Right atrium auricular region (tissue), 2 donors: Measurements from ENCODE around the gene AQP6. TPM values are rescaled to one million over a fixed set of nuclear protein-coding genes. Genes with fewer than 3 reads are reported as not detected.

Experiments used
- DNase-seq: peaks from one replicate; pipeline ENCODE4 v3.0.0-alpha.2; 2019; ENCODE audit warnings: low spot score
- H3K27ac ChIP-seq, 2 donors: fragments of 200-600 bp; sonication (generic); 1 replicate in 1 of 2; 2 replicates in 1 of 2; pipeline ENCODE4 v1.5.1; 2016 to 2019
- H3K27me3 ChIP-seq, 2 donors: fragments of 200-600 bp; sonication (generic); one replicate each; pipeline versions ENCODE4 v1.5.1 to v1.6.0; 2017 to 2019
- H3K36me3 ChIP-seq: fragments of 200-600 bp; sonication (generic); one replicate; pipeline ENCODE4 v1.5.1; 2016
- H3K4me1 ChIP-seq, 2 donors: fragments of 200-600 bp; sonication (generic); one replicate each; pipeline versions ENCODE4 v1.5.1 to v1.6.0; 2017 to 2019
- H3K4me3 ChIP-seq, 2 donors: fragments of 200-600 bp; sonication (generic); 1 replicate in 1 of 2; 2 replicates in 1 of 2; pipeline ENCODE4 v1.5.1; 2017 to 2019; ENCODE audit warnings: mild to moderate bottlenecking in 1 of 2, moderate library complexity in 1 of 2
- H3K9me3 ChIP-seq, 2 donors: fragments of 200-600 bp; sonication (generic); one replicate each; pipeline ENCODE4 v1.5.1; 2019
- total RNA-seq, 2 donors: library from RNA; depleted of rRNA; stranded (reverse); fragments of >200 nt; gene quantifications; one replicate each; pipeline ENCODE4 v1.1.0, GENCODE V29; 2016
- TF ChIP-seq, protein P1 (sequence below), 2 donors: fragments of 200-600 bp; sonication (generic); IDR thresholded peaks; one replicate each; pipeline ENCODE4 v1.5.1; 2019; ENCODE audit warnings: antibody characterized with exemption in 2 of 2

AQP6 gene
- total RNA-seq, 2 donors from 2014 or later = 0.08 TPM; not detected in 1

DNA sequence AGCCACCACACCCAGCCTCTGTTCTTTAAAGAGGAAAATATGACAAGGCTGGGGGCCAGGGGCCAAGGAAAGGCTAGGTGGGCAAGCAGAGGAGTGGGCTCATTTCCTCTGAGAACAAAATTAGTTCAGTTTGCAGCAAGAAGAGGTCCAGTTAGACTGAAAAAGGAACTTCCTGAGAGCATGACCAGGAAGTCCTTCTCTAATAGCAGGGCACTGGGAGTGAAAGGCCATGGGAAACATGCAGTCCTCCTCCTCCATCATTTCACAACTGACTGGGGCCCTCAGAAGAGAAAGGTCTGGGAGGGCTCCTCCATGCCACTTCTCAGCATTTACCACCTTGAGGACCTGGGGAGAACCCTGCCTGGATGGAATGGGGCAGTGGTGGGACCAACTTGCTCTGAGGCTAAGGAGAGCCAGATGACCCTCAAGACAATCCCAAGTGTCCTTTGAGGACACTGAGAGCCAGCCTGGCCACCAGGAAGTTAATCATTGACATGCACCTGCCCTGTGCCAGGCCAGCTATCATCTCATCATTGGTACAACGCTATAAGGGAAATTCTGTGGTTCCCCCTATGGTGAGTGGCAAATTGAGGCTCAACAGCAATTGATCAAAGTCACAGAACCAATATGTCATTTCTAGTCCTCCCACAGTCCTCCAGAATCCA is 20.2 kb upstream of the AQP6 start:
- Histone ChIP-seq H3K36me3 (no peaks in the 10 kb centered on the region), H3K4me3 (no peak overlapping the region), H3K27ac (no peak overlapping the region), H3K4me1 (peaks cover 0 to 6% of the 10 kb centered on the region in 2 donors), H3K27me3 (peaks cover 7% of the 10 kb centered on the region in 2 donors), H3K9me3 (no peaks in the 10 kb centered on the region)
- DNase-seq = no peak
- TF ChIP-seq, protein P1, sequence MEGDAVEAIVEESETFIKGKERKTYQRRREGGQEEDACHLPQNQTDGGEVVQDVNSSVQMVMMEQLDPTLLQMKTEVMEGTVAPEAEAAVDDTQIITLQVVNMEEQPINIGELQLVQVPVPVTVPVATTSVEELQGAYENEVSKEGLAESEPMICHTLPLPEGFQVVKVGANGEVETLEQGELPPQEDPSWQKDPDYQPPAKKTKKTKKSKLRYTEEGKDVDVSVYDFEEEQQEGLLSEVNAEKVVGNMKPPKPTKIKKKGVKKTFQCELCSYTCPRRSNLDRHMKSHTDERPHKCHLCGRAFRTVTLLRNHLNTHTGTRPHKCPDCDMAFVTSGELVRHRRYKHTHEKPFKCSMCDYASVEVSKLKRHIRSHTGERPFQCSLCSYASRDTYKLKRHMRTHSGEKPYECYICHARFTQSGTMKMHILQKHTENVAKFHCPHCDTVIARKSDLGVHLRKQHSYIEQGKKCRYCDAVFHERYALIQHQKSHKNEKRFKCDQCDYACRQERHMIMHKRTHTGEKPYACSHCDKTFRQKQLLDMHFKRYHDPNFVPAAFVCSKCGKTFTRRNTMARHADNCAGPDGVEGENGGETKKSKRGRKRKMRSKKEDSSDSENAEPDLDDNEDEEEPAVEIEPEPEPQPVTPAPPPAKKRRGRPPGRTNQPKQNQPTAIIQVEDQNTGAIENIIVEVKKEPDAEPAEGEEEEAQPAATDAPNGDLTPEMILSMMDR (IDR thresholded peaks at IDR 0.05) = no peak

DNA sequence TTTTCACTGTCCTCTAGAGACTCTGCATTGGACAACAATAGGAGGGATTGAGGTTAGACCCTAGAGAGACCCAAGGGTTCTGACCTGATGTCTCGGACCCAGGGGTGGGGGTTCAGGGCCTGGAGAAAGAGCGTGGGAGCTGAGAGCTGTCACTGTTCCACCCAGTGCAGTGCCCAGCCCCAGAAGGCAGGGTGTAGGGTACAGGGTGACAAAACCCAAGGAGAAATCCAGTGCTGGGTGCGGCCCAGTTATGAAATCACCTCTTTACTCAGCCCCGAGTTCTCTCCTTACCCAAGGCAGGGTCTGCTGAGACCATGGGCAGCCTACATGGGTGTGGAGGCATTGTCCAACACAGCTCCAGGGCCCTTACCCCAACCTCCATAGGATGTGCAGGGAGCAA is 19.6 kb upstream of the AQP6 start:
- peaks cover 7% of the 10 kb centered on the region in 2 donors for H3K27me3 ChIP-seq

DNA sequence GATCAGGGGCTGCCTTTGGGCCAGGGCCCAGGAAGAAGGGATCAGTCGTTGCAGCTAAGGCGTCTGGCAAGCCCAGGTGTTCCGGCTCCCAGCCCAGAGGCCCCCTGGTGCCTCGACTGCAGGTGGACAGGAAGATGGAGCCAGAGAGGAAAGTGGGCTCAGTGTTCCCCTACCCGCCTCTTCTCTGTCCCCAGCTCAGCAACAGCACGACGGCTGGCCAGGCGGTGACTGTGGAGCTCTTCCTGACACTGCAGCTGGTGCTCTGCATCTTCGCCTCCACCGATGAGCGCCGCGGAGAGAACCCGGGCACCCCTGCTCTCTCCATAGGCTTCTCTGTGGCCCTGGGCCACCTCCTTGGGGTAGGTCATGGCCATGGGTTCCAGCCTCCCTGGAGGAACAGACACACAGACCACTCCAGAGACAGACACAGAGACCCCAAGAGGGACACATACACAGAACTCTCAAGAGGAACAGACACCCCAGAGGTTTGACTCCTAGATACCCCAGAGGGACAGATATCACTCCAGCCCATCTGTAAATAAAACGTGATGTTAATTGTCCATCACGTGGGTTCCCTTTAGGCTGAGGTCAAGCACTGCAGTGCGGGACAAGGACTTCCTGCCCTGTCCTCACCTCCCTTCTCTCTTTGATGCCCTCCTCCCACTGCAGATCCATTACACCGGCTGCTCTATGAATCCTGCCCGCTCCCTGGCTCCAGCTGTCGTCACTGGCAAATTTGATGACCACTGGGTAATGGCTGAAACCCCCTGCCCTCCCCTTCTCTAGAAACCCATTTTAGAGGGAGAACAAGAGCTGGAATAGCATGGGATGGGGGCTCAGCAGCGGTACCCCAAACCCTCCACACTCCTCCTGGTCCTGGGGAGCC is 18.5 kb upstream of the AQP6 start:
- Histone ChIP-seq H3K36me3 (no peaks in the 10 kb centered on the region), H3K27me3 (peaks cover 7% of the 10 kb centered on the region in 2 donors), H3K4me1 (peaks cover 0 to 6% of the 10 kb centered on the region in 2 donors), H3K27ac (no peak overlapping the region), H3K4me3 (no peak overlapping the region), H3K9me3 (no peaks in the 10 kb centered on the region)
- TF ChIP-seq, protein P1 (IDR thresholded peaks at IDR 0.05) = no peak
- DNase-seq = no peak

More for the DNA sequence above, 19.6 kb upstream of the AQP6 start:
- peaks cover 0 to 6% of the 10 kb centered on the region in 2 donors for H3K4me1 ChIP-seq
- no peaks in the 10 kb centered on the region for H3K36me3 ChIP-seq
- DNase-seq = no peak
- no peak overlapping the region for H3K4me3 ChIP-seq
- no peaks in the 10 kb centered on the region for H3K9me3 ChIP-seq
- TF ChIP-seq, protein P1 (IDR thresholded peaks at IDR 0.05) = no peak
- no peak overlapping the region for H3K27ac ChIP-seq

DNA sequence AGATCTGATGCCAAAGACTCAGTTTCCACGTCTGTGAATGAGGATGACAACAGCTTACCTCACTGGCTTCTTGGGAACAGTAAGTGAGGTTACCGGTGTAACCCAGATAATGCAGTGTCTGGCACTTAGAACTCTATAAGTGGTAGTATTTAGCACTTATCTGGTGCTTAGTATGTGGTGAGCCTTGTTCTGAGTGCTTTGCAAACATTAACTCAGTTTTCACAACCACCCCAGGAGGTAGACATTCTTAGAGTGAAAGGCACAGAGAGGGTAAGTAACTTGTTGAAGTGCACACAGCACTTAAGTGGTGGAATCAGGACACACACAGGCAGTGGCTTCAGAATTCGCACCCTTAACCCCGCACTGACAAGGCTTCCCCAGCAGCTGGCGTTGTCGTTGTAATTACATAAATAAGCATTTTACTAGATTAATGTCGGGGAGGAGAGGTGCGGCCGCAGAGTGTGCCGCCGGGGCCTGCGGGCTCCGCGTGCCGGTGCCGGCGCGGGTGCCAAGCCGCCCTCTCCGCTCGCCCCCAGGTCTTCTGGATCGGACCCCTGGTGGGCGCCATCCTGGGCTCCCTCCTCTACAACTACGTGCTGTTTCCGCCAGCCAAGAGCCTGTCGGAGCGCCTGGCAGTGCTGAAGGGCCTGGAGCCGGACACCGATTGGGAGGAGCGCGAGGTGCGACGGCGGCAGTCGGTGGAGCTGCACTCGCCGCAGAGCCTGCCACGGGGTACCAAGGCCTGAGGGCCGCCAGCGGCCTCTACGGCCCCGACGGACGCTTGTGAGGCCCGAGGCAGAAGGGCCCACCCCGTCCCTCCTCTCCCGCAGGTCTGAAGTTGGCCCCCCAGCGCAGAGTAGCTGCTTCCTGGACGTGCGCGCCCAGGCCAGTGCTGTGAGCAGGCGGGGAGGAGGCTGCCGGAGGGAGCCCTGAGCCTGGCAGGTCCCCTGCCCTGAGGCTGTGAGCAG is 17.6 kb upstream of the AQP6 start:
- no peak for DNase-seq
- Histone ChIP-seq H3K9me3 (no peaks in the 10 kb centered on the region), H3K4me3 (no peak overlapping the region), H3K36me3 (no peaks in the 10 kb centered on the region), H3K4me1 (peaks cover 0 to 14% of the 10 kb centered on the region in 2 donors), H3K27ac (no peak overlapping the region), H3K27me3 (peaks cover 7% of the 10 kb centered on the region in 2 donors)
- TF ChIP-seq, protein P1 (IDR thresholded peaks at IDR 0.05) = no peak

DNA sequence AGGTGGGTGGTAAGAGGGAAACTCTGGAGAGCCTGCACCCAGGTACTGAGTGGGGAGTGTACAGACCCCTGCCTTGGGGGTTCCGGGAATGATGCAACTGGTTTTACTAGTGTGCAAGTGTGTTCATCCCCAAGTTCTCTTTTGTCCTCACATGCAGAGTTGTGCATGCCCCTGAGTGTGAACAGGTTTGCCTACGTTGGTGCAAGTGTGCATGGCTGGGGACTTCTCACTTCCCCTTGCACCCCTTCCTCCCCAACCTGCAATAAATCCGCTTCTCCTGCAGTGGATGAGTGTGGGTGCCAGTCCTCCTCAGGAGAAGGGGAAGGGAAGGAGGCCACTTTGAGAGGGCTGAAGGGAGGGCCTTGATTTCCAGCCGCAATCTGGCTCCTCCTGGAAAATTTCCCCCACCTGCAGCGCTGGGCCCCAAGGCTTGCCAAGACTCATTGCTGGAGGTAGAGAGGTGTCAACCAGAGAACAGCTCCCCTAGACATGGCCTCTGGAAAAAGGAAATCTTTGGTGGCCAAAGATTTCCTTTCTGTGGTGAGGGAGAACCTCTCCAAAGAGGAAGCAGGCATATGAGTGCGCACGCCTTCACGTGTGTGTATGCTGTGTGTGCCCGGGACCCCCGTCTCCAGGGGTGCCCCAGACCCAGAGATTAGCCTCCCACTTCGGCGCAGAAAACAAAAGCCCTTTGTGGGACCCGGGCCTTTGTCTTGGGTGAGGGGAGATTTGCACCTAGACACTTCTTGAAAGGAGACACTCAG is 16.7 kb upstream of the AQP6 start:
- TF ChIP-seq, protein P1 (IDR thresholded peaks at IDR 0.05) = no peak
- H3K9me3 ChIP-seq = no peaks in the 10 kb centered on the region
- no peak for DNase-seq
- no peak overlapping the region for H3K27ac ChIP-seq
- no peak overlapping the region for H3K4me3 ChIP-seq
- H3K4me1 ChIP-seq = peaks cover 0 to 17% of the 10 kb centered on the region in 2 donors
- peaks cover 7% of the 10 kb centered on the region in 2 donors for H3K27me3 ChIP-seq
- H3K36me3 ChIP-seq = no peaks in the 10 kb centered on the region
